Measurements from ENCODE around the gene EVC. TPM values are rescaled to one million over a fixed set of nuclear protein-coding genes. Genes with fewer than 3 reads are reported as not detected.

Gene EVC
- total and polyA plus RNA-seq, 2 of the 4 experiments (the other 2 are of a cell fraction) = 16.8 to 18.9 TPM

GRCh38 chr4:5839751-5840674, 129.0 kb downstream of the EVC start (continued):
- TF ChIP-seq RCOR1 (IDR thresholded peaks at IDR 0.05; ENCODE audit: insufficient replicate concordance, low read length) = no peak

- Histone ChIP-seq H3K56ac (ENCODE audit: extremely low read depth, insufficient read depth, low read length) (no peak overlapping the region), H3K4me1 (ENCODE audit: control insufficient read depth, insufficient read depth, low read length) (peaks cover 4% of the 10 kb centered on the region; the same call in 1 of the 2 replicates), H2AK9ac (replicated peaks; ENCODE audit: low read depth, low read length, poor library complexity) (no peak overlapping the region), H4K5ac (ENCODE audit: low read depth, low read length) (no peak overlapping the region), H2BK120ac (ENCODE audit: low read depth, low read length) (no peak overlapping the region), H4K20me1 (ENCODE audit: insufficient read depth, low read length) (no peaks in the 10 kb centered on the region), H2BK20ac (ENCODE audit: low read depth, low read length) (no peak overlapping the region), H3K4me2 (ENCODE audit: low read depth, low read length) (no peak overlapping the region), H3K36me3 (ENCODE audit: control insufficient read depth, insufficient read depth, low read length) (peaks cover 7% of the 10 kb centered on the region; the same call in 1 of the 2 replicates), H4K91ac (ENCODE audit: insufficient read depth, low read depth, low read length) (no peak overlapping the region), H3K4ac (ENCODE audit: low read depth, low read length) (no peak overlapping the region), H2AFZ (replicated peaks; ENCODE audit: low read length, poor library complexity) (no peak overlapping the region), H2BK15ac (ENCODE audit: low read depth, low read length) (no peak overlapping the region), H3K27ac (ENCODE audit: insufficient read depth, low read length) (no peak overlapping the region), H3K9me3 (ENCODE audit: control insufficient read depth, insufficient read depth, low read length) (no peaks in the 10 kb centered on the region), H3K14ac (replicated peaks; ENCODE audit: low read depth, low read length) (no peak overlapping the region), H3K9me1 (ENCODE audit: insufficient read depth, low read length) (no peaks in the 10 kb centered on the region), H2BK5ac (ENCODE audit: low read depth, low read length, poor library complexity, severe bottlenecking) (no peak overlapping the region), H4K8ac (ENCODE audit: low read depth in 2 of 2, low read length in 2 of 2) (no peak overlapping the region), H3K27me3 (ENCODE audit: control insufficient read depth, insufficient read depth, low read length) (no peaks in the 10 kb centered on the region), H3K79me1 (ENCODE audit: low read depth in 1 of 2, low read length in 2 of 2) (no peaks in the 10 kb centered on the region), H3K9ac (ENCODE audit: low read depth, low read length) (no peak overlapping the region), H3K23ac (ENCODE audit: low read depth, low read length) (no peak overlapping the region), H3K18ac (ENCODE audit: low read depth, low read length) (no peak overlapping the region), H3K4me3 (ENCODE audit: insufficient read depth, low read depth, low read length) (no peak overlapping the region), H2AK5ac (ENCODE audit: low read depth, low read length) (no peak overlapping the region)
- dilution Hi-C loops (cut with HindIII; ENCODE audit: low sequenced_read_pairs, unreplicated experiment) = no loop called here
- DNase-seq (no peak), ATAC-seq (ENCODE audit: low read depth) (no peak)
- in situ Hi-C loops (cut with MboI; ENCODE audit: low sequenced_read_pairs) = no loop called here
- ChIA-PET POLR2A (ENCODE audit: unreplicated experiment) (no interaction called here), CTCF (no interaction called here)
- 100% methylated on average over 1 of the region's 4 CpGs; no CpG with 5 or more reads in 1 of the 2 experiments for WGBS, 2 experiments (ENCODE audit: extremely low coverage in 2 of 2, insufficient read length in 1 of 2)
- intact Hi-C loops (cut with micrococcal nuclease) = no loop called here
- BruUV-seq (replicated peaks) = no TSS peak
- TF ChIP-seq CHD1 (IDR thresholded peaks at IDR 0.05; ENCODE audit: low read depth, low read length) (no peak), NFE2L2 (IDR thresholded peaks at IDR 0.05; ENCODE audit: low read depth, low read length) (no peak), CTCF (conservative IDR thresholded peaks at IDR 0.05; ENCODE audit: low read depth, low read length) (no peak), CEBPB (IDR thresholded peaks at IDR 0.05; ENCODE audit: low read depth, low read length) (no peak), RCOR1 (IDR thresholded peaks at IDR 0.05; ENCODE audit: insufficient replicate concordance, low read length) (no peak), RAD21 (IDR thresholded peaks at IDR 0.05; ENCODE audit: low read length) (no peak), BHLHE40 (IDR thresholded peaks at IDR 0.05; ENCODE audit: low read depth, low read length) (no peak), RFX5 (IDR thresholded peaks at IDR 0.05; ENCODE audit: low read depth, low read length) (no peak), SMC3 (IDR thresholded peaks at IDR 0.05; ENCODE audit: low read depth, low read length) (no peak), MAZ (IDR thresholded peaks at IDR 0.05; ENCODE audit: borderline replicate concordance, low read depth, low read length) (no peak), MXI1 (IDR thresholded peaks at IDR 0.05; ENCODE audit: borderline replicate concordance, low read depth, low read length) (no peak), MAFK (IDR thresholded peaks at IDR 0.05; ENCODE audit: low read depth, low read length) (no peak)
- TF ChIP-seq, protein P1, sequence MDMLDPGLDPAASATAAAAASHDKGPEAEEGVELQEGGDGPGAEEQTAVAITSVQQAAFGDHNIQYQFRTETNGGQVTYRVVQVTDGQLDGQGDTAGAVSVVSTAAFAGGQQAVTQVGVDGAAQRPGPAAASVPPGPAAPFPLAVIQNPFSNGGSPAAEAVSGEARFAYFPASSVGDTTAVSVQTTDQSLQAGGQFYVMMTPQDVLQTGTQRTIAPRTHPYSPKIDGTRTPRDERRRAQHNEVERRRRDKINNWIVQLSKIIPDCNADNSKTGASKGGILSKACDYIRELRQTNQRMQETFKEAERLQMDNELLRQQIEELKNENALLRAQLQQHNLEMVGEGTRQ (IDR thresholded peaks at IDR 0.05; ENCODE audit: low read depth, low read length) = no peak
Measured at GRCh38 chr4:5842456-5842855, 131.5 kb downstream of the EVC start.

Data from IMR-90 (cell line).